HepG2 (cell line): Measurements from ENCODE around the gene ERLIN1.

ENCODE experiments used
- CTCF ChIP-seq: sonication (generic); formaldehyde crosslinking; IDR thresholded peaks from 2 replicates; pipeline ENCODE4 v1.5.0; 2020; ENCODE audit warnings: mild to moderate bottlenecking, missing genetic modification reagents, moderate library complexity
- E2F5 ChIP-seq: sonication (generic); formaldehyde crosslinking; conservative IDR thresholded peaks from 2 replicates; pipeline ENCODE4 v1.4.0; 2020; ENCODE audit warnings: missing genetic modification reagents
- ISL2 ChIP-seq: sonication (generic); formaldehyde crosslinking; IDR thresholded peaks from 2 replicates; pipeline ENCODE4 v1.5.0; 2020; ENCODE audit warnings: missing genetic modification reagents
- POLR2A ChIP-seq, 2 experiments: IDR thresholded peaks; 2 replicates each; pipeline ENCODE4 v1.6.1; 2011; ENCODE audit warnings: low read depth in 2 of 2, low read length in 2 of 2, mild to moderate bottlenecking in 1 of 2, moderate library complexity in 1 of 2; ENCODE audit not compliant: insufficient read depth in 1 of 2
- RNF2 ChIP-seq: fragments of 450-650 bp; conservative IDR thresholded peaks from 2 replicates; pipeline ENCODE4 v1.6.1; 2016; ENCODE audit warnings: low read depth
- SRF ChIP-seq: IDR thresholded peaks from 2 replicates; pipeline ENCODE4 v1.6.1; 2011; ENCODE audit warnings: mild to moderate bottlenecking, low read depth, low read length, moderate library complexity
- TCF12 ChIP-seq, 2 experiments: fragments of 450-650 bp in 1 of 2; sonication (generic) in 1 of 2; formaldehyde crosslinking in 1 of 2; IDR thresholded peaks; 2 replicates each; pipeline versions ENCODE4 v1.6.1 to v1.8.0; 2017 to 2022; ENCODE audit warnings: antibody characterized with exemption in 1 of 2, mild to moderate bottlenecking in 1 of 2, missing genetic modification reagents in 1 of 2, moderate library complexity in 1 of 2
- ZBTB49 ChIP-seq: sonication (generic); formaldehyde crosslinking; IDR thresholded peaks from 2 replicates; pipeline ENCODE4 v1.4.0; 2020; ENCODE audit warnings: missing genetic modification reagents, borderline replicate concordance
- TF ChIP-seq, protein P1 (sequence below): sonication (generic); formaldehyde crosslinking; IDR thresholded peaks from 2 replicates; pipeline ENCODE4 v1.5.1; 2020; ENCODE audit warnings: mild to moderate bottlenecking, missing genetic modification reagents, moderate library complexity

DNA sequence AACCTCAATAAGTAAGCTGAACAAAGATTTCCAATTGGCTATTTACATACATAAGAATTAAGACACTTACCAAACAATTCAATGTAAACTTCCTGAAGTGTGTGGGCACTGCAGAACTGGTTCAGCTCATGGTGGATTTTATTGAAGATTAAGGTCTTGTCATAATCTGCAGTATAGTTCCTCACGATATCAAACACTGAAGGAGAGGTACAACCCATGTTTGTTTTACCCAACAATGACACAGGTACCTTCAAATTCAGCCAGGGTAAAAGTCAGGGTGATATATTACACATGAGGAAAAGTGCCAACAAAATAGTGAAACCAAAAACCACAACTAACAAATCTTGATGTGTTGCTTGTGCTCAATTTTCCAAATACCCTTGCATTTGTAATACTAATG, 10.0 kb downstream of the ERLIN1 start:
- TF ChIP-seq CTCF (CRISPR knock-in tag) (no peak), RNF2 (no peak), SRF (no peak), E2F5 (no peak), POLR2A (IDR thresholded peaks at IDR 0.05; ENCODE audit: insufficient read depth in 1 of 2, low read depth in 2 of 2, low read length in 2 of 2) (no peak), ZBTB49 (CRISPR knock-in tag) (no peak), ISL2 (no peak), TCF12 (IDR thresholded peaks at IDR 0.05) (no peak), TCF12 (CRISPR knock-in tag; IDR thresholded peaks at IDR 0.05) (no peak)
- TF ChIP-seq, protein P1, sequence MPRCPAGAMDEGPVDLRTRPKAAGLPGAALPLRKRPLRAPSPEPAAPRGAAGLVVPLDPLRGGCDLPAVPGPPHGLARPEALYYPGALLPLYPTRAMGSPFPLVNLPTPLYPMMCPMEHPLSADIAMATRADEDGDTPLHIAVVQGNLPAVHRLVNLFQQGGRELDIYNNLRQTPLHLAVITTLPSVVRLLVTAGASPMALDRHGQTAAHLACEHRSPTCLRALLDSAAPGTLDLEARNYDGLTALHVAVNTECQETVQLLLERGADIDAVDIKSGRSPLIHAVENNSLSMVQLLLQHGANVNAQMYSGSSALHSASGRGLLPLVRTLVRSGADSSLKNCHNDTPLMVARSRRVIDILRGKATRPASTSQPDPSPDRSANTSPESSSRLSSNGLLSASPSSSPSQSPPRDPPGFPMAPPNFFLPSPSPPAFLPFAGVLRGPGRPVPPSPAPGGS: no peak
